Measurements from ENCODE around the gene MRPL32.

The MRPL32 gene

DNA sequence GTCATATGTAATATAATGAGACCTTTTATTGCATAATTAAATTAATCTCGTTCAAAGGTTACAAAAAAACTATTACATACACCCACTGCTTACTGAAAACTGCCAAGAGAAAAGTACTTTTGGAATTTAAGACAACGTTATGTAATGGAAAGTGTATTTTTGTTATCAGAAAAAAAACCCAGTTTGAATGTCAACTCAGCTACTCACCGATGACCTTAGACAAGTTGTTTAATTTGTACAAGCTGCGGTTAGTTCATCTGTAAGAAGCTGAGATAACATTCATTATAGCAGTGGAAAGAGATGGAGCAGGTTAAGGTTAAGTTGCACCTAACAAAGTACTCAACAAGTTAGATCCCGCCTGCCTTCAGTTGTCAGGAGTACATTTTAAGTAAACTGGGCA lies 1.3 kb upstream of the MRPL32 start:
- peaks cover 48% of the 10 kb centered on the region for H3K36me3 ChIP-seq (ENCODE audit: insufficient read depth, low read depth, low read length)
- H3K4me3 ChIP-seq (ENCODE audit: low read length) = peak overlapping the region; percentile 97
- no peaks in the 10 kb centered on the region for H3K9me3 ChIP-seq (ENCODE audit: insufficient read depth, low read depth, low read length)
- no peak overlapping the region for H3K27ac ChIP-seq (ENCODE audit: low read length)
- H3K27me3 ChIP-seq (ENCODE audit: insufficient read depth, low read length) = no peaks in the 10 kb centered on the region
- peak overlapping the region; percentile 98 for H3K9ac ChIP-seq (ENCODE audit: low read depth, low read length)
- H3K4me1 ChIP-seq (ENCODE audit: insufficient read depth, low read length) = peaks cover 7% of the 10 kb centered on the region; the same call in 1 of the 2 replicates

DNA sequence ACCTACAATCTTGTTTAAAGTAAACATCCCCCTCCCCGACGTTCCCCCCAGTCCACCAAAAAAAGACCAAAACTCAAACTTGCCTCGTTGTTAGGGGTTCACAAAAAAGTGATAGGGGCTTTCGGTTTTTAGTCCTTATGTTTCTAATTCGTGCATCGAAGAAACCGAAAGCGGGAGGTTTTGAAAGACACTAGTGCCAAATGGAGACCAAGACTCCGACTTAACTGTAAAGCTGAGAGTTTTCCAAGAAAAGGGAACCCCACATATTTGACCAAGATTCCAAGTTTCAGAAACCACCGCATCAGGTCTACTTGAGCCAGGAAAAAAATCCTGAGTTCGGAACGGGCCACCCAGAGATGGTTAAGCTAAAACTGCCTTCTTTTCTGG lies 736 bp upstream of the MRPL32 start:
- peaks cover 48% of the 10 kb centered on the region for H3K36me3 ChIP-seq (ENCODE audit: insufficient read depth, low read depth, low read length)
- H3K27ac ChIP-seq (ENCODE audit: low read length) = peak overlapping the region; percentile 90
- H3K4me3 ChIP-seq (ENCODE audit: low read length) = peak overlapping the region; percentile 97
- no peaks in the 10 kb centered on the region for H3K27me3 ChIP-seq (ENCODE audit: insufficient read depth, low read length)
- H3K9ac ChIP-seq (ENCODE audit: low read depth, low read length) = peak overlapping the region; percentile 98
- H3K9me3 ChIP-seq (ENCODE audit: insufficient read depth, low read depth, low read length) = no peaks in the 10 kb centered on the region
- peaks cover 7% of the 10 kb centered on the region; the same call in 1 of the 2 replicates for H3K4me1 ChIP-seq (ENCODE audit: insufficient read depth, low read length)

DNA sequence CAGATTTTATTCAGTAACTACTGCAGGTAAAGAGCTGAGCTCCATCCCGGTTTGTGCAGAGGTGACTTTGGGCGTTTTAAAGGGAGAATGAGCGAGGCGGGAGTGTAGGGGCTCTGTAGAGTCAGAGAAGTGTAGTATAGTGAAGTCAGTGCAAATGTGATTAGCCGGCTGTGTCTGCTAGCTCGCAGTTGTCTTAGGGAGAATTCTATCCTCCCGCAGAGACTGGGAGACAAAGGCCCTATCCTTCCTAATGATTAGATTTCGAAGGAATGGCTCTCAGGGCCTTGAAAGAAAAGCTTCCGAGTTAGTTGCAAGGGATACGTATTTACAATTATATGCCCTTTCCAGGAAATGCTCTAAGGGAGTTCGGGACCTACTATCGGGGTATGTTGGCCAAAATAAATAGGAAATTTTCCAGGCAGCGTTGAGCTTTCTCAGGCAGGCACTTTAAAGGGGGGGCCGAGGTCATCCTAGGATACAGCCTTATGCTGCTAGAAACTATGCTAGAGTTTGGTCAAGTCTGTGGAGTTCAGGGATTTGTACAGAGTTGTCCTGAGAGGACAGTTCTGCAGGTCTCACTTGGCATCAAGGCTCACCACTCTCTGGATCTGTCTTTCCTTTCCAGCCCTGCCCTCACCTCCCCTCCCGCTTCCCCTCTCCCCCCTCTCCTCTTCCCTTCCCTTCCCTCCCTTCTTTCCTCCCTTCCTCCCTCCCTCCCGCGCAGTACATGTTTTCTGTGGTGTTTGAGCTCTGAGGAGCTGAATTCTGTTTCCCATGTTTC lies 825 bp downstream of the MRPL32 start:
- no peaks in the 10 kb centered on the region for H3K9me3 ChIP-seq (ENCODE audit: insufficient read depth, low read depth, low read length)
- peaks cover 47% of the 10 kb centered on the region for H3K36me3 ChIP-seq (ENCODE audit: insufficient read depth, low read depth, low read length)
- peak overlapping the region; percentile 53 for H3K27ac ChIP-seq (ENCODE audit: low read length)
- peak overlapping the region; percentile 98 for H3K9ac ChIP-seq (ENCODE audit: low read depth, low read length)
- H3K27me3 ChIP-seq (ENCODE audit: insufficient read depth, low read length) = no peaks in the 10 kb centered on the region
- peak overlapping the region; percentile 97 for H3K4me3 ChIP-seq (ENCODE audit: low read length)
- peaks cover 7% of the 10 kb centered on the region; the same call in 1 of the 2 replicates for H3K4me1 ChIP-seq (ENCODE audit: insufficient read depth, low read length)

DNA sequence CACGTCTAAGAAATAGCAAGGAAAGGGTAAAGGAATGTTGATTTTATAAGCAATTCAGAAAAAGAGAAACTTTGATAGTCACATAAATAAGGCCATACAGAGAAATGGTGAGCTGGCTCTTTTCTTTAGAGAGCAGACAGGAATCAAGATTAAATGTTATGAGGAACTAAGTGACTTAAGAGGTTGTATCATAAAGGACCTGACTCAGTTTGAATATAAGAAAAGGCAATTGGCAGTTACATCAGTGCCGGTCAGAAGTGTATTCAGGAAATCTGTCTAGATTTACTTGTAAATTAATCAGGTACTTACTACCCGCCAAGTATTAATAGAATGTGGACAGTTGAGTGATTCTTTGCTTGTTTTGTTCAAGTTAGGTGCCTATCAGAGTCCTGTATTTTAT lies 2.1 kb downstream of the MRPL32 start:
- Histone ChIP-seq H3K36me3 (ENCODE audit: insufficient read depth, low read depth, low read length) (peaks cover 55% of the 10 kb centered on the region), H3K9ac (ENCODE audit: low read depth, low read length) (no peak overlapping the region), H3K27me3 (ENCODE audit: insufficient read depth, low read length) (no peaks in the 10 kb centered on the region), H3K9me3 (ENCODE audit: insufficient read depth, low read depth, low read length) (no peaks in the 10 kb centered on the region), H3K4me3 (ENCODE audit: low read length) (no peak overlapping the region), H3K27ac (ENCODE audit: low read length) (no peak overlapping the region), H3K4me1 (ENCODE audit: insufficient read depth, low read length) (peaks cover 7% of the 10 kb centered on the region; the same call in 1 of the 2 replicates)

DNA sequence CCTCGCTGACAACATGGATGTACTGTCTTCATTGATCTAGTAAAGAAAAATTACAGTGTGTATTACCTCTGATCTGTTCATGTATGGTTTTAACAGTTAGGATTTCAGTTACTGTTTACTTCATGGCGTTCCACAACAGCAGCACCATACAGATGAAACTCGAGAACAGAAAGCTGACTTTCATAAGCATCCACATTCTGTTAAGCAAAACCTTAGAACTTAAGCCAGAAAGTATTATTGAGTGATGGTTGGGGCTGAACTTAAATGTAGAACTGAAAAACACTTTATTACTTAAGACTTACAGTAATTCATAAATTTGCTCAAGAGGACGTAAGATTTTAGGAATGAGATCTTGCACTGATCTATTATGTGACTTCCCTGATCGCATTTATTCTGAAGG lies 3.7 kb downstream of the MRPL32 start:
- no peak overlapping the region for H3K27ac ChIP-seq (ENCODE audit: low read length)
- no peak overlapping the region for H3K9ac ChIP-seq (ENCODE audit: low read depth, low read length)
- no peaks in the 10 kb centered on the region for H3K27me3 ChIP-seq (ENCODE audit: insufficient read depth, low read length)
- peaks cover 4% of the 10 kb centered on the region; the same call in 1 of the 2 replicates for H3K4me1 ChIP-seq (ENCODE audit: insufficient read depth, low read length)
- no peaks in the 10 kb centered on the region for H3K9me3 ChIP-seq (ENCODE audit: insufficient read depth, low read depth, low read length)
- H3K4me3 ChIP-seq (ENCODE audit: low read length) = no peak overlapping the region
- H3K36me3 ChIP-seq (ENCODE audit: insufficient read depth, low read depth, low read length) = peaks cover 57% of the 10 kb centered on the region

DNA sequence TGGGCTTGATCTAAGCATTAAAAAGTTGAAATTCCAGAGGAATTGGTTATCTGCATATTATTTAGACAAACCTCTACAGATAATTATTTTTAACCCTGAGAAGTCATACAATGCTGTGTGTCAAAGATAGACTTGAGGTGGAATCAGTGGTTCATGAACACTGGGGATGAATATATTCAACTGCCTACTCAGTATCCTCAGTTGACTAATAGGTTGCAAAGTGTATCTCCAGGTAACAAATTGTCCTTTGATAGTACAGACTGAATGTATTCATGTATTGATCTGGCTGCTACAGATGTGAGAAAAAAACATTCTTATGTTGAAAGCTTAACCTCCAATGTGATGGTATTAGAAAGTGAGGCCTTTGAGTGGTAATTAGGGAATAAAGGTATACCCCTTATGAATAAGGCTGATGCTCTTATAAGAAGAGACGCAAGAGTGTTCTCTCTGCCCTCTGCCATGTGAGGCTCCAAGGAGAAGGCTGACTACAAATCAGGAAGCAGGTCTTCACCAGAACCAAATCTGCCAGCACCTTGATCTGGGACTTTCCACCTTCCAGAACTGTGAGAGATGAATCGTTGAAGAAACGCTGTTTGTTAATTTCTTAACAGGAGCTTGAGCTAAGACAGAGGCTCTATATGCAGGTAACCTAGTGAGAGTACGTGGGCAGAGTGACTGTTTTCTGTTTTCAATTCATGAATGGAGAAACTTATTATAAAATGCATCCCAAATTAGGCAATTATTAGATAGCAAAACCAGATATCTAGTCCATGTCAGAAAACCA lies 7.5 kb downstream of the MRPL32 start:
- Histone ChIP-seq H3K4me1 (ENCODE audit: insufficient read depth, low read length) (0 out of 2 replicates have a peak, but pooled peaks cover 2% of the 10 kb centered on the region), H3K9me3 (ENCODE audit: insufficient read depth, low read depth, low read length) (no peaks in the 10 kb centered on the region), H3K4me3 (ENCODE audit: low read length) (no peak overlapping the region), H3K36me3 (ENCODE audit: insufficient read depth, low read depth, low read length) (peaks cover 56% of the 10 kb centered on the region), H3K9ac (ENCODE audit: low read depth, low read length) (no peak overlapping the region), H3K27me3 (ENCODE audit: insufficient read depth, low read length) (no peaks in the 10 kb centered on the region), H3K27ac (ENCODE audit: low read length) (no peak overlapping the region)

DNA sequence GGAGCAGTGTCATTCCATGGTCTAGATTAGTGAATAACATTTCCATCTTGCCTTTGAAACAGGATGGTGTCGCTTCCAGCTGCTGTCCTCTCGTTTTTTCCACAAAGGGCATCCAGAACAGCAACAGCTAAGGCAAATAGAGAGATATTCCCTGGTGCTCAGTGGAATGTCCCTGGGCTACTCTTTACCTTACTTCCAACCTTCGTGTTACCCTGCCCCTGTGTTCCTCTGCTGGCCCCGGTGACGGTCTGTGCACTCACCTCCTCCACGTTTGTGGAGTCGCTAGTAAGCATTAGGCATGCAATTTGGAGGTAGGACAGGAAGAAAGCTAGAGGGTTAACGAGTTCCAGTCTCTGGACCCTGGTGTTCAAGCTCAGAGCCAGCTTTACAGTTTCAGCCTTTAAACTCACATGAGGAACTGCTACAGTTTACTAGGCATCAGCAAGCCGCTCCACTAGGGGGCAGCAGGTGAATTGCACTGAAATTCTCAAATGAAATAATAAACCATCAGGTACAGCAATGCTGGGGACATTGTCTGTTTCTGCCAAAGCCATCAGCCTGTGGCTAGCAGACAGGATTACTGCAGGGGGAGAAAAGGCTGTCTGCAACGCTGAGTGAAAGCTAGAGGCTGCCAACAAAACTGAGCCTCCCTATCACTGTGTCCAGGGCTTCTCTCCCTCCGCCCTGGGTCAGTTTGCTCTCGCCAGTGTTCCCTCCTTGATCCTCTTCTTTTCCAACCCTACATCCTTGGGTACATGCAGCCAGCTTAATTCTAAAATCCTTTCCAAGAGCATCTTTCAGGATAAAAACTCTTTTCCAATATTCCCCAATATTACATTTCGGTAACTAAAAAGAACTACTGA lies 9.0 kb downstream of the MRPL32 start:
- Histone ChIP-seq H3K9me3 (ENCODE audit: insufficient read depth, low read depth, low read length) (no peaks in the 10 kb centered on the region), H3K27me3 (ENCODE audit: insufficient read depth, low read length) (no peaks in the 10 kb centered on the region), H3K36me3 (ENCODE audit: insufficient read depth, low read depth, low read length) (peaks cover 41% of the 10 kb centered on the region), H3K4me1 (ENCODE audit: insufficient read depth, low read length) (0 out of 2 replicates have a peak, but pooled peaks cover 2% of the 10 kb centered on the region), H3K27ac (ENCODE audit: low read length) (peak overlapping the region; percentile 26), H3K4me3 (ENCODE audit: low read length) (no peak overlapping the region), H3K9ac (ENCODE audit: low read depth, low read length) (peak overlapping the region; percentile 54)

DNA sequence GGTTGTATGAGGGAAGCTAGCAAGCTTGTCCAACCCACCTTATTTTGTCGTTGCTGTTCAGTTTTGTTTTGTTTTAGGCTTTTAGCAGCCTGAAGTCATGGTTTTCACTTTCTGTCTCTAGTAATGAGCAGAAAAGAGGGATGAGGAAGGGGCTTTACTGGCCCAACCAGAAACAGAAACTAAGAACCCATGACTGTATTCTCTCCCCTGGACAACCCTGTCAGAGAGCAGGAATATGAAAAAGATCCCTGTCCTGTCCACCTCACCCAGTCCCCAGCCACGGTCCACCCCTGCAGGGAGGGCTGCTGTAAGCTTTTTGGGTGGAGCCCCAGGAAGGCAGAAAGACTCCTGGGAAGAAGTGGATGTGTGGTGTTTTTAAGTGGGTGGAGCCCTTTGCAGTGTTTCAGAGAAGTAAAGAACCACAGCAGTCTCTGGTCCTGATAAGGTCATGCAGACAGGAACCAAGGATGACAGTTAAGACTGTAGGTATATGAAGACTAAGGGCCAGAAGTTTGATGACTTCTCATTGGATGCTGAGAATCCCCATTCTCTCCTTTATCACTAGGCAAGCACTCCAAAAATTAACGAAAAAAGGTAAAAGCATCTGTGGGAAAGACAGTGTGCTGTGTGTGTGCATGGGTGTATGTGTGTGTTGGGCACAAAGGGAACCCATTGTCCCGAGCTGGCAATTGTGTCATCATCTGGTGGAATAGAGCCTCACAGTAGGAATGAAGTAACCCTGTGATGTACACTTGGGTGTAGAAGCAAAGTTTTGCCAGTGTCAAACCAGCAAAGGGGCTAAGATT lies 13.8 kb downstream of the MRPL32 start:
- Histone ChIP-seq H3K36me3 (ENCODE audit: insufficient read depth, low read depth, low read length) (no peaks in the 10 kb centered on the region), H3K9ac (ENCODE audit: low read depth, low read length) (no peak overlapping the region), H3K4me3 (ENCODE audit: low read length) (no peak overlapping the region), H3K27ac (ENCODE audit: low read length) (no peak overlapping the region), H3K4me1 (ENCODE audit: insufficient read depth, low read length) (0 out of 2 replicates have a peak, but pooled peaks cover 2% of the 10 kb centered on the region), H3K27me3 (ENCODE audit: insufficient read depth, low read length) (no peaks in the 10 kb centered on the region), H3K9me3 (ENCODE audit: insufficient read depth, low read depth, low read length) (no peaks in the 10 kb centered on the region)

DNA sequence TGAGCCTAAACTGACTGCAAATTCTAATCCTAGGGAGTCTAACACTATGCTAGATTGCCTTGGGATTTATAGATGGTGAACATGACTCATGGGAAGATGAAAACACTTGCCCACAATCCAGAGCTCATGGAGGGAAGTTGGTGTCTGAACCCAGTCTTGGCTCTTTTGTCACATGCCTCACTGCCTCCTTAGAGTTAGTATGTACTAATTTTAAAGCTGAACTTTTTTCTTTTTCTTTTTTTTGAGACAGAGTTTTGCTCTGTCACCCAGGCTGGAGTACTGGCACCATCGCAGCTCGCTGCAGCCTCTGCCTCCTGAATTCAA lies 14.4 kb downstream of the MRPL32 start:
- Histone ChIP-seq H3K27me3 (ENCODE audit: insufficient read depth, low read length) (no peaks in the 10 kb centered on the region), H3K4me3 (ENCODE audit: low read length) (no peak overlapping the region)

DNA sequence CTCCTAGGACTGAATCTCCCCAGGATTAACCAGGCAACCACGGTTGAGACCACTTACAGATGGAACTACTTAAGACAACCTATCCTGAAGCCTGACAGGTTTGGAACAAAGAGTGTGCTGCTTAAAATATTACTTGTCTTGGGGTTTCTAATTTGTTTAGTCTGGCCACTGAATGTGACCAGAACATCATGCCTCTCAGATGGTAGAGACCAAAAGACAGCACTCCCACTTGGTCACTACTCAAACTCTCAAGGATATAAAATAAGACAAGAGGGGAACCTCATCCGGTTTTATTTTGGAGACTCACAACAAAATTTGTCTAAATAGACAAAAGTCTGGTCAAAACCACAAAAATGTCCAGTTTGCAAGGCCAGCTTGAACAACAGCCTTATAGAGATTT lies 15.3 kb downstream of the MRPL32 start:
- no peaks in the 10 kb centered on the region for H3K27me3 ChIP-seq (ENCODE audit: insufficient read depth, low read length)
- no peak overlapping the region for H3K4me3 ChIP-seq (ENCODE audit: low read length)
- H3K27ac ChIP-seq (ENCODE audit: low read length) = no peak overlapping the region
- H3K9me3 ChIP-seq (ENCODE audit: insufficient read depth, low read depth, low read length) = no peaks in the 10 kb centered on the region
- H3K36me3 ChIP-seq (ENCODE audit: insufficient read depth, low read depth, low read length) = no peaks in the 10 kb centered on the region
- no peak overlapping the region for H3K9ac ChIP-seq (ENCODE audit: low read depth, low read length)
- H3K4me1 ChIP-seq (ENCODE audit: insufficient read depth, low read length) = no peaks in the 10 kb centered on the region

More for the DNA sequence above, 14.4 kb downstream of the MRPL32 start:
- Histone ChIP-seq H3K27ac (ENCODE audit: low read length) (no peak overlapping the region), H3K36me3 (ENCODE audit: insufficient read depth, low read depth, low read length) (no peaks in the 10 kb centered on the region), H3K9me3 (ENCODE audit: insufficient read depth, low read depth, low read length) (no peaks in the 10 kb centered on the region), H3K9ac (ENCODE audit: low read depth, low read length) (no peak overlapping the region), H3K4me1 (ENCODE audit: insufficient read depth, low read length) (no peaks in the 10 kb centered on the region)

DNA sequence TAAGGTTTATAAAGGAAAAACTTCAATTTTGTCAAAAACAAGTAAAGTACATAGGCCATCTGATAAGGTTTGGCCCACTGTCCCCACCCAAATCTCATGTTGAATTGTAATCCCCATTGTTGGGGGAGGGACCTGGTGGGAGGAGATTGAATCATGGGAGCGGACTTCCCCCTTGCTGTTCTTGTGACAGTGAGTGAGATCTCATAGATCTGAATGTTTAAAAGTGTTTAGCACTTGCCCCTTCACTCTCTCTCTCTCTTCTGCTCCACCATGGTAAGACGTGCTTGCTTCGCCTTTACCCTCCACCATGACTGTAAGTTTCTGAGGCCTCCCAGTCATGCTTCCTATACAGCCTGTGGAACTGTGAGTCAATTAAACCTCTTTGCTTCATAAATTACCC lies 18.2 kb downstream of the MRPL32 start:
- Histone ChIP-seq H3K27me3 (ENCODE audit: insufficient read depth, low read length) (no peaks in the 10 kb centered on the region), H3K9me3 (ENCODE audit: insufficient read depth, low read depth, low read length) (0 out of 2 replicates have a peak, but pooled peaks cover 1% of the 10 kb centered on the region), H3K9ac (ENCODE audit: low read depth, low read length) (no peak overlapping the region), H3K27ac (ENCODE audit: low read length) (no peak overlapping the region), H3K36me3 (ENCODE audit: insufficient read depth, low read depth, low read length) (no peaks in the 10 kb centered on the region), H3K4me3 (ENCODE audit: low read length) (no peak overlapping the region), H3K4me1 (ENCODE audit: insufficient read depth, low read length) (no peaks in the 10 kb centered on the region)

Measured in iPS-20b (cell line).